ENCODE results near the gene TCERG1L. TPM values are rescaled to one million over a fixed set of nuclear protein-coding genes. Genes with fewer than 3 reads are reported as not detected.

Gene TCERG1L
- total RNA-seq, 6 experiments from 2014 or later: not detected

DNA sequence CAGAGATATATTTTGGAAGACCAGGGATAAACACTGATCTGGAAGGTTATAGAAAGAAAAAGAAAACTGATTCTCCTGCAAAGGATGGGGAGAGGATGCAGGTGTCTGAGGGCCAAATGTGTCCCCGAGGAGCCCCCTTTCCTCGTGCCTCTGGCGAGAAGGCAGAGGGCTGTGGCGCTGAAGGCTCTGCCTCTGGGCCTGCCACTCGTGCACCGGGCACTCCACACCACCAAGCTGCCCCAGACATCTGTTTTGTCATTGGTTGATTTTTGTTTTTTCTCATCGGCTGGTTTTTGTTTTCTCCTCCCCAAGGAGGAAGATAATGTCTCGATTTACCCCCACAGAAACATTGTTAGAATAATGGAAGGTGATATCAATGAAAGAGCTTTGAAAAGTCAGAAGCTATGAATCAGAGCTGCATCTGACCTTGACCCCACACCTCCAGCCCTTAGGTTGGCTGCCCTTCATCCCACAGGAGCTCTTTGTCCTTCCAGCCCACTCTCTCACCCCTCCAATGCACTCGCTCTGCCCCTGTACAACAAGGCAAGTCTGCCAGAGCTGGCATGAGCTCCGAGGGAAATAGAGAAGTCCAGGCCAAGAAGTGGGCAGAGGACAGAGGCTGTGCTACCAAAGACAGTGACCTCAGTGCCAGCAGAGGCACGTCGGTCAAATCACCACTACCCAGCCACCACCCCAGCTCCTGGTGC lies 124.8 kb downstream of the TCERG1L start:
- Histone ChIP-seq H3K4me1 (no peaks in the 10 kb centered on the region), H3K36me3 (no peaks in the 10 kb centered on the region), H3K4me3 (no peak overlapping the region), H3K27ac (no peak overlapping the region), H3K27me3 (no peaks in the 10 kb centered on the region), H3K9me3 (no peaks in the 10 kb centered on the region)
- no peak for TF ChIP-seq POLR2A (IDR thresholded peaks at IDR 0.05)
- no peak for TF ChIP-seq CTCF (IDR thresholded peaks at IDR 0.05)
- intact Hi-C loops (cut with DNase I): no loop called here
- 63% methylated on average over 11 of the region's 12 CpGs for WGBS (ENCODE audit: insufficient coverage, low coverage, low lambda C conversion rate, missing lambda C conversion rate)
- DNase-seq: peak in 1 of 3 donors; percentile 48
- no peak for ATAC-seq

DNA sequence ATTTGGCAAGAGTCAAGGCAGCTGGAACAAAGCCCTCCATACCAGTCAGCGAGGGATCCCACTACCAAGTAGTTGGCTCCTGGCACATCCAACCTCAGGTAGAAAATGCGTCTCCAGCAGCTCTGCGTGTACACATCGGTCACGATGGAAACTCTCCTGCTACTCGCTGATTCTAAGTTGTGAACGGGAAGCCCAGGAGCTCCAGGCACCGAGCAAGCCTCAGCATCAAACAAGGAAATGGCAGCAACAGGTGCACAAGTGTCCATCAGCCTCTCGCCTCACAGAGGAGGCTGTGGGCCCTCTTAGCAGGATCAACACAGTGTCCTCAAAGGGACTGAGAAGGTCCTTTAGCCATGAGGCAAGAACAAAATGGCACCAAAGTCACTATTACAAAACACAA lies 127.0 kb downstream of the TCERG1L start:
- no peak for ATAC-seq
- intact Hi-C loops (cut with DNase I): no loop called here
- TF ChIP-seq POLR2A (IDR thresholded peaks at IDR 0.05) (no peak), CTCF (IDR thresholded peaks at IDR 0.05) (no peak)
- H3K9me3 ChIP-seq: no peaks in the 10 kb centered on the region
- DNase-seq: peak in 1 of 3 donors; percentile 16
- H3K4me1 ChIP-seq: no peaks in the 10 kb centered on the region
- H3K36me3 ChIP-seq: no peaks in the 10 kb centered on the region
- H3K27ac ChIP-seq: no peak overlapping the region
- WGBS (ENCODE audit: insufficient coverage, low coverage, low lambda C conversion rate, missing lambda C conversion rate): 50% methylated on average over 3 of the region's 9 CpGs
- H3K4me3 ChIP-seq: no peak overlapping the region
- H3K27me3 ChIP-seq: no peaks in the 10 kb centered on the region

DNA sequence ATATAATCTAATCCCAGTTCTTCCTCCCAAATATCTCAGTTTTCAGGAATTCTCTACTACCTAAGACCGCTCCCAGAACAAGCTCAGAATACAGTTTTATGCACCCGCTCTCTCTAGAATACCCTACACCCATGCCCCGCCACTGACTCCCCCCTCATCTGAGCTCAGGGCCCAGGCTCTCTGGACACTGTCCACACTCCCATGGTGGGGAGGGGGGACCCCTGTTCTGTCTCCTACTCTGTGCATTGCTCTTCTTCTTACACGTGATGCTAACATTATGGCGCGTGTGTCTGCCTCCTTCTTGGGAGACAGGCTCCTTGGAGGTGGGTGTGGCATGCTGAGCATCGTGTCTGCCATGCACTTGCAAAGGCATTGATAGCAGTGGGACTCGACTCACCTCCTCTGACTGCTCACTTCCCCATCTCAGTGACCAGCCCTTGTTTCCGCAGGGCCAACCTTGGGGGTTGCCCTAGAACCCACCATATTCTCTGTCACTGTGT lies 127.9 kb downstream of the TCERG1L start:
- Histone ChIP-seq H3K36me3 (no peaks in the 10 kb centered on the region), H3K27ac (no peak overlapping the region), H3K9me3 (no peaks in the 10 kb centered on the region), H3K4me3 (no peak overlapping the region), H3K27me3 (no peaks in the 10 kb centered on the region), H3K4me1 (no peaks in the 10 kb centered on the region)
- intact Hi-C loops (cut with DNase I): no loop called here
- DNase-seq (peak in 2 of 3 donors; percentile 18 to 28), ATAC-seq (no peak)
- 82% methylated on average over 4 of the region's 9 CpGs for WGBS (ENCODE audit: insufficient coverage, low coverage, low lambda C conversion rate, missing lambda C conversion rate)
- TF ChIP-seq POLR2A (IDR thresholded peaks at IDR 0.05): no peak
- TF ChIP-seq CTCF (IDR thresholded peaks at IDR 0.05): no peak

DNA sequence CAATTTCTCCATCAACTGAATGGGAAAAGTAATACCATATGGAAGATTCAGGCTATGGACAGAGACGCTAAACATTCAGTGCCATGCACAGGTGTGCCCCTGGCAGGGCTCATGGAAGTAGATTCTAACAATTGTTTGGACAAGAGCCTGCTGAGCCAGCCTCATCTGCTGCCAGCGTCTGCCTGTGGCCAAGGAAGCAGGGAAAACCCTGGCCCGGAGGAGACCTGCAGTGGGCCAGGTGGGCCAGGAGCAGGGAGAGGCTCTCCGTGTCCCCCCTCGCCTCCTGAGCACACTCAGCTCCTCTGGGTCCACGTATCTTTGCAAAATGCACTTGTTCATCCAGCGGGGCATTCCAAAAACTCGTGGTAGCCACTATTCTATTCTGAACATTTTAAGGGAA lies 130.1 kb downstream of the TCERG1L start:
- Histone ChIP-seq H3K27ac (no peak overlapping the region), H3K4me1 (no peaks in the 10 kb centered on the region), H3K36me3 (no peaks in the 10 kb centered on the region), H3K9me3 (no peaks in the 10 kb centered on the region), H3K4me3 (no peak overlapping the region), H3K27me3 (no peaks in the 10 kb centered on the region)
- intact Hi-C loops (cut with DNase I): no loop called here
- TF ChIP-seq CTCF (IDR thresholded peaks at IDR 0.05): no peak
- TF ChIP-seq POLR2A (IDR thresholded peaks at IDR 0.05): no peak
- no peak for ATAC-seq
- DNase-seq: peak in 2 of 3 donors; percentile 27 to 32
- 77% methylated on average over 3 of the region's 8 CpGs for WGBS (ENCODE audit: insufficient coverage, low coverage, low lambda C conversion rate, missing lambda C conversion rate)
